GM12874 (cell line): ENCODE results near the gene COL8A1.

Experiments
- CTCF ChIP-seq: IDR thresholded peaks from 2 replicates; pipeline ENCODE4 v1.5.1; 2011; ENCODE audit warnings: low read depth, mild to moderate bottlenecking, control low read depth, low read length, moderate library complexity; ENCODE audit not compliant: insufficient read depth

COL8A1 gene

GRCh38 chr3:99662838-99663570, 24.6 kb downstream of the COL8A1 start:
- no peak for TF ChIP-seq CTCF

- TF ChIP-seq CTCF, result no peak
Observed at GRCh38 chr3:99663977-99664376, 25.6 kb downstream of the COL8A1 start.

GRCh38 chr3:99665017-99665416, 26.6 kb downstream of the COL8A1 start:
- TF ChIP-seq CTCF, result no peak

GRCh38 chr3:99666201-99666600, 27.8 kb downstream of the COL8A1 start:
- no peak for TF ChIP-seq CTCF

- TF ChIP-seq CTCF, result no peak
Observed at GRCh38 chr3:99668044-99668443, 29.6 kb downstream of the COL8A1 start.

GRCh38 chr3:99669879-99670555, 31.6 kb downstream of the COL8A1 start:
- TF ChIP-seq CTCF, result no peak

- no peak for TF ChIP-seq CTCF
Observed at GRCh38 chr3:99670556-99670950, 32.2 kb downstream of the COL8A1 start.
